ENCODE measurements around the gene RNH1. TPM values are rescaled to one million over a fixed set of nuclear protein-coding genes. Genes with fewer than 3 reads are reported as not detected.

Gene RNH1
- total RNA-seq, 1 donor from 2014 or later = 361 TPM

- FAIRE-seq (no peak), DNase-seq (ENCODE audit: low read depth) (peak; percentile 20)
- H3K27me3 ChIP-seq (ENCODE audit: control insufficient read depth, insufficient read depth, low read length) = no peaks in the 10 kb centered on the region
- TF ChIP-seq CTCF (IDR thresholded peaks at IDR 0.05; ENCODE audit: insufficient read depth, low read length, severe bottlenecking) = no peak
- H3K36me3 ChIP-seq (ENCODE audit: control insufficient read depth, insufficient read depth, low read length) = peaks cover 4% of the 10 kb centered on the region
- H3K4me3 ChIP-seq (ENCODE audit: low read depth, low read length) = no peak overlapping the region
These were observed 41.0 kb downstream of the RNH1 start for GRCh38 chr11:465896-466530.

- DNase-seq (ENCODE audit: low read depth) = no peak
- H3K36me3 ChIP-seq (ENCODE audit: control insufficient read depth, insufficient read depth, low read length) = peaks cover 15% of the 10 kb centered on the region
- FAIRE-seq = no peak
- no peak overlapping the region for H3K4me3 ChIP-seq (ENCODE audit: low read depth, low read length)
- no peak for TF ChIP-seq CTCF (IDR thresholded peaks at IDR 0.05; ENCODE audit: insufficient read depth, low read length, severe bottlenecking)
- H3K27me3 ChIP-seq (ENCODE audit: control insufficient read depth, insufficient read depth, low read length) = no peaks in the 10 kb centered on the region
These were observed 42.7 kb downstream of the RNH1 start for GRCh38 chr11:464316-464715.

DNA sequence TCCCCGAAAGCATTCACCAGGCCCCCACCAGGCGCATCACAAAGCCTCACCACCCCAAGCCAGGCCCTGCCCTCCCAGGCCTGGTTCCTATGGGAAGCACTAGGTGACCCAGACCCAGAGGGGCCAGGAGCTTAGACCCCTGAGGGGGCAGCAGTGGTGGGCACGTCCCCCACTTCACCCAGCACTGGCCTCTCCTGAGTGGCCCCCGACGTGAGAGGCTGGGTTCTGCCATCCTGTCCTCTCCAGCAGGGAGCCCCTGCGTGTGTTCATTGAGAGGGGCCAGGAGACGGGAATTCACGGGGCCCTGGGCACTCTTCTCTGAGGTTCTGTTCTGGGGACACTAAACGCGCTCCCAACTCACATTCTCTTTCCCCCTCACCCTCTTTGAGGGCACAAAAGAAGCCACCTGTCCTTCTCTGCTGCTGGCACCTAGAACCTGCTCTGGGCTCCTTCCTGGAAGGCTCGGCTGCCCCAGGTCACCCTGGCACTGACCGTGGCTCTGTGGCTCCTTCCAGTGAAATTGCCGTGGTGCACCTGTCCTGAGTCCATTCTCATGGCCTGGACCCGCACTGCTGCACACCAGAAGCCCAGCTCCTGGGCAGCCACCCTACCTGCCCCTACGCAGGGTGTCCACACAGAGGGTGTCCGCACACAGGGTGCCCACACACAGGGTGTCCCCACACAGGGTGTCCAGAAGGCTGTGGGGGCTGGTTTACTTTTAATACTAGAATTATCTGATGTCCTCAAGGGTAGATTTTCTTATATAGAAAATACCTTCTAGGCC is 44.7 kb downstream of the RNH1 start:
- no peak for DNase-seq (ENCODE audit: low read depth)
- FAIRE-seq = no peak
- H3K36me3 ChIP-seq (ENCODE audit: control insufficient read depth, insufficient read depth, low read length) = peaks cover 15% of the 10 kb centered on the region
- H3K4me3 ChIP-seq (ENCODE audit: low read depth, low read length) = no peak overlapping the region
- no peak for TF ChIP-seq CTCF (IDR thresholded peaks at IDR 0.05; ENCODE audit: insufficient read depth, low read length, severe bottlenecking)
- no peaks in the 10 kb centered on the region for H3K27me3 ChIP-seq (ENCODE audit: control insufficient read depth, insufficient read depth, low read length)

GRCh38 chr11:461626-462025 is 45.4 kb downstream of the RNH1 start:
- peaks cover 15% of the 10 kb centered on the region for H3K36me3 ChIP-seq (ENCODE audit: control insufficient read depth, insufficient read depth, low read length)
- H3K4me3 ChIP-seq (ENCODE audit: low read depth, low read length) = no peak overlapping the region
- DNase-seq (ENCODE audit: low read depth) (no peak), FAIRE-seq (no peak)
- no peaks in the 10 kb centered on the region for H3K27me3 ChIP-seq (ENCODE audit: control insufficient read depth, insufficient read depth, low read length)
- no peak for TF ChIP-seq CTCF (IDR thresholded peaks at IDR 0.05; ENCODE audit: insufficient read depth, low read length, severe bottlenecking)

GRCh38 chr11:460331-461199 is 46.5 kb downstream of the RNH1 start:
- Histone ChIP-seq H3K36me3 (ENCODE audit: control insufficient read depth, insufficient read depth, low read length) (peaks cover 15% of the 10 kb centered on the region), H3K27me3 (ENCODE audit: control insufficient read depth, insufficient read depth, low read length) (no peaks in the 10 kb centered on the region), H3K4me3 (ENCODE audit: low read depth, low read length) (no peak overlapping the region)
- no peak for DNase-seq (ENCODE audit: low read depth)
- FAIRE-seq = no peak
- TF ChIP-seq CTCF (IDR thresholded peaks at IDR 0.05; ENCODE audit: insufficient read depth, low read length, severe bottlenecking) = no peak

All from bronchial epithelial cell (primary cell).